Kidney (tissue), 14 donors: ENCODE data around the gene EHBP1. TPM values are rescaled to one million over a fixed set of nuclear protein-coding genes. Genes with fewer than 3 reads are reported as not detected.
A peak's percentile ranks its signal among the peaks of the same experiment; 100 is the strongest.

Experiments used
- DNase-seq, 5 donors: peaks; one replicate each; pipeline ENCODE4 v3.0.0-alpha.2; 2013 to 2020
- FAIRE-seq: peaks from 2 replicates; lab custom pipeline; 2012; peaks lifted over from hg19 to GRCh38; lab: Jason Lieb, UNC
- H3K27ac ChIP-seq, 2 donors: one replicate each; pipeline ENCODE4 v1.7.0; 2013; ENCODE audit warnings: low read depth in 2 of 2, low read length in 2 of 2, inconsistent platforms in 1 of 2
- H3K27me3 ChIP-seq: one replicate; pipeline ENCODE4 v1.7.1; 2013; ENCODE audit warnings: low read length, inconsistent platforms; ENCODE audit not compliant: control insufficient read depth, insufficient read depth
- H3K36me3 ChIP-seq, 3 donors: one replicate each; pipeline versions ENCODE4 v1.7.0 to v1.7.1; 2013; ENCODE audit warnings: low read length in 3 of 3, control low read depth in 1 of 3, inconsistent platforms in 1 of 3; ENCODE audit not compliant: insufficient read depth in 3 of 3, control insufficient read depth in 2 of 3
- H3K4me1 ChIP-seq, 3 donors: one replicate each; pipeline versions ENCODE4 v1.7.0 to v1.7.1; 2013; ENCODE audit warnings: low read length in 3 of 3, inconsistent platforms in 1 of 3, low read depth in 1 of 3; ENCODE audit not compliant: control insufficient read depth in 2 of 3, insufficient read depth in 2 of 3
- H3K4me3 ChIP-seq, 3 donors: one replicate each; pipeline versions ENCODE4 v1.7.0 to v1.8.1; 2013; ENCODE audit warnings: low read length in 3 of 3, control low read depth in 1 of 3, inconsistent platforms in 1 of 3
- H3K9ac ChIP-seq, 3 donors: one replicate each; pipeline versions ENCODE4 v1.7.0 to v1.7.1; 2013; ENCODE audit warnings: low read length in 3 of 3, control low read depth in 1 of 3, inconsistent platforms in 1 of 3
- H3K9me3 ChIP-seq, 3 donors: one replicate each; pipeline versions ENCODE4 v1.7.0 to v1.7.1; 2013; ENCODE audit warnings: low read length in 3 of 3, control low read depth in 1 of 3, inconsistent platforms in 1 of 3; ENCODE audit not compliant: control insufficient read depth in 2 of 3, insufficient read depth in 1 of 3
- CTCF ChIP-seq: IDR thresholded peaks from 3 replicates; pipeline ENCODE4 v1.5.1; 2012; ENCODE audit warnings: mild to moderate bottlenecking, moderate library complexity, borderline replicate concordance; ENCODE audit not compliant: insufficient read depth; ENCODE audit errors: extremely low read depth
- intact Hi-C: fragments of 100-400 bp; cut with DNase I; formaldehyde crosslinking; loops from one replicate; pipeline ENCODE4 v1.11.1; 2022
- polyA plus RNA-seq: library from polyadenylated mRNA; stranded (reverse); fragments of 350-450 nt; fragmentation: Illumina TruSeq; extraction: RNeasy Lipid Tissue Mini Kit (QIAGEN cat#74804); gene quantifications from one replicate; pipeline ENCODE4 v1.2.3, GENCODE V29; 2014; ENCODE audit warnings: low read depth, low replicate concordance; ENCODE audit not compliant: insufficient read depth
- total RNA-seq: library from RNA; stranded (reverse); fragmentation: NEBNext Ultra II Directional; extraction: Animal tissue kit (Norgen Biotek cat#: 25700); gene quantifications from one replicate; pipeline ENCODE4 v1.2.1, GENCODE V29; 2021
- donor health status: control.
- donor health status: control.
- donor health status: control.
- donor health status: control.
- donor health status: control.
- donor health status: DM: yes; HTN: yes; CAD: no.
- donor health status: Normal renal cell carcinoma (clear cell type).

EHBP1 gene
- total and polyA plus RNA-seq, 2 donors from 2014 or later = 12.5 to 42.7 TPM

GRCh38 chr2:63051042-63051794, 345.7 kb downstream of the EHBP1 start:
- Histone ChIP-seq H3K9ac (no peak overlapping the region), H3K4me3 (peak overlapping the region in 2 of 3 donors; percentile 69 to 75), H3K36me3 (no peaks in the 10 kb centered on the region), H3K27ac (no peak overlapping the region), H3K9me3 (no peaks in the 10 kb centered on the region), H3K4me1 (peaks cover 0 to 14% (median 6%) of the 10 kb centered on the region in 3 donors), H3K27me3 (peaks cover 74% of the 10 kb centered on the region)
- no peak for TF ChIP-seq CTCF
- DNase-seq = peak in 3 of 5 donors; percentile 46 to 70 (median 59)
- intact Hi-C loops = no loop called here
- FAIRE-seq = no peak

- peaks cover 0 to 14% (median 6%) of the 10 kb centered on the region in 3 donors for H3K4me1 ChIP-seq
- peaks cover 72% of the 10 kb centered on the region for H3K27me3 ChIP-seq
- no peaks in the 10 kb centered on the region for H3K9me3 ChIP-seq
- no peak for TF ChIP-seq CTCF
- FAIRE-seq (no peak), DNase-seq (peak in 2 of 5 donors; percentile 59 to 63)
- intact Hi-C loops = no loop called here
- no peak overlapping the region for H3K4me3 ChIP-seq
- no peak overlapping the region for H3K27ac ChIP-seq
- H3K9ac ChIP-seq = no peak overlapping the region
- no peaks in the 10 kb centered on the region for H3K36me3 ChIP-seq
Observed at GRCh38 chr2:63051795-63052333, 346.4 kb downstream of the EHBP1 start.

- no peak for TF ChIP-seq CTCF
- Histone ChIP-seq H3K27me3 (peaks cover 73% of the 10 kb centered on the region), H3K4me1 (peaks cover 0 to 14% (median 6%) of the 10 kb centered on the region in 3 donors), H3K27ac (no peak overlapping the region), H3K9me3 (no peaks in the 10 kb centered on the region), H3K9ac (no peak overlapping the region), H3K36me3 (no peaks in the 10 kb centered on the region), H3K4me3 (no peak overlapping the region)
- DNase-seq = peak in 3 of 5 donors; percentile 12 to 66 (median 43)
- no peak for FAIRE-seq
- intact Hi-C loops = no loop called here
Observed at GRCh38 chr2:63052411-63053080, 347.0 kb downstream of the EHBP1 start.
